GM19452 (cell line): ENCODE measurements around the gene MAT1A.
"Not testable (repeated sequence)": the region's sequence is repeated elsewhere in the genome, so short reads cannot be mapped to it uniquely, and the experiment has no call there.

Source experiments
- ATAC-seq: cut with Tn5 transposase; IDR thresholded peaks from one replicate; pipeline ENCODE4 v1.9.1; 2021; ENCODE audit not compliant: unreplicated experiment

The MAT1A gene

GRCh38 chr10:80265740-80266512 is 23.5 kb downstream of the MAT1A start:
- ATAC-seq: no peak

GRCh38 chr10:80264081-80265056 is 25.1 kb downstream of the MAT1A start:
- no peak for ATAC-seq

GRCh38 chr10:80261316-80262030 is 28.0 kb downstream of the MAT1A start:
- no peak for ATAC-seq

GRCh38 chr10:80260295-80261243 is 28.9 kb downstream of the MAT1A start:
- no peak for ATAC-seq

DNA sequence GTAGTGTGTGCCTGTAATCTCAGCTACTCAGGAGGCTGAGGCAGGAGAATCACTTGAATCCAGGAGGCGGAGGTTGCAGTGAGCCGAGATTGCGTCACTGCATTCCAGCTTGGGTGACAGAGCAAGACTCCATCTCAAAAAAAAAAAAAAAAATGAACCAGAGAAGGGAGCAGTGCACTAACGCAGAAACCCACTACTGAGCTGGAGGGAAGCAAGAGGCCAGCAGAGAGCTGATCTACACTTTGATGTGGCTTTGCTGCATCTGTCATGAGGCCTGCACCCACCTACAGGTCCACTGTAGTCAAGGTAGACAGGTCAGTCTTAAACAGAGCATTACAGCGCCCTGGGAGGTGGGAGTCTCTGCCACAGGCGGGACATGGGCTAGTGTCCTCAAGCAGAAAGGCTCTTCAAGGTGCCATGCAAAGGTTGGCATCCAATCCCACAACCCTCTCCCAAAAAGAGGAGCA is 30.0 kb downstream of the MAT1A start:
- no peak for ATAC-seq

DNA sequence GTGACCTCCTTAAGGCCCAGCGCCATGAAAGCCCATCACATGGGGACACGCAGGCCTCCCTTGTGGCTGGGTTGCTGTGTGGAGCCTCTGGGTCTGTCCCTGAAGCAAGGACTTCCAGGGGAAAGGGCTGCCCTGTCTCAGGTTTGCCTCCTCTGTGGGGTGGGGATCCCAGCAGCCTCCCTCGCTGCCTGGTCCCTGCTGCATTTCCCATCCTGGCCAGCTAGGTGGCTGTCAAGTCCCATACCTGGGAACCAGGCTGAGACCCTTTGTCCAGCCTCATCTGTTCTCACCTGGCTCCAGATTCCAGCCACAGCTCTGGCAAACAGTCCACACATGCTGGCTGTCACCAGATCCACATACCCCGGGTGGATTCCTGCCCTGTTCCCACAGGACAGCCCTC is 32.7 kb downstream of the MAT1A start:
- not testable (repeated sequence) for ATAC-seq

GRCh38 chr10:80254726-80255125 is 34.7 kb downstream of the MAT1A start:
- not testable (repeated sequence) for ATAC-seq

- ATAC-seq: peak; percentile 23
Observed at GRCh38 chr10:80253963-80254271, 35.5 kb downstream of the MAT1A start.

DNA sequence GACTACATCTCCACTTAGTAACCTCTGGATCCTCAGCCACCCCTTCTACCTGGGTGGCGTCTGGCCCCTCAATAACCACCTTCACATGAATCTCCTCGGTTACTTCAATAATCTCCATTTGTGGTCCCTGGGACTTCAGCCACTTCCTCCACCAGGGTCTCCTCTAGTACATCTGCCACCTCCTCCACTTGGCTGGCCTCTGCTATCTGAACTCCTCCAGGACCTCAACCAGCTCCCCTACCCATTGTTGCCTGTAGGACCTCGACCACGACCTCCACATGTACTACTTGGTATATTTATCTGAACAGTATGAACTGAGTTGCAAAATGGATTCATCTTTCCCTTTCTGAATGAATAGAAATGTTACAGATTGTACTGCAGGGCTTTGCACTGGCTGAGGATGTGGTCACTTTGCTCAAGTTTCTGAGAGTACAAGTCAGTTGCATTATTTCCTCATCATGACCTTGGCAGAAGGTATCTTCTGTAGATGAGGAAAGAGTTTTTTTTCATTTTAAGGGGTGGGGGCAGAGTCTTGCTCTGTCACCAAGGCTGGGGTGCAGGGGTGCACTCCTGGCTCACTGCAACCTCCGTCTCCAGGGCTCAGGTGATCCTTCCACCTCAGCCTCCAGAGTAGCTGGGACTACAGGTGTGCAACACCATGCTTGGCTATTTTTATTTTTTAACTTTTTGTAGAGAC is 36.0 kb downstream of the MAT1A start:
- ATAC-seq: peak; percentile 91

GRCh38 chr10:80252296-80252887 is 37.1 kb downstream of the MAT1A start:
- no peak for ATAC-seq

GRCh38 chr10:80251703-80252280 is 37.7 kb downstream of the MAT1A start:
- ATAC-seq: not testable (repeated sequence)

DNA sequence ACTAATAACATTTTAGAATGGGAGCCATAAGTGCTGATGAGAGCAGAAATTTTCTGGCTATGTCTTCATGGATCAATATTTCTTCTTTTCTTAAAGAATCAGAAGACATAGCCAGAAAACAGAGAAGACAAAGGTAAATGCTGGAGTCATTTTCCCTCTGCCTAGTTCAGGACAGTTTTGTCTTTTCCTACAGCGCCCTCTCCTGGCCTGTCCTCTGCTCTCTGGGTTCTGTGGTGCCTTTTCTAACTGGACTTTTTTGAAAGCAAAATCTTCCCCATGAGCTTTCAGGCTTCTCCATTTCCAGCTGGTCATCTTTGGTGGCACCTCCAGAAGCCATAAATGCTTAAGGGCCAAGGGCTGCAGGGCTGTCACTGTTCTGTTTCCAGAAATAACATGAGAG is 39.1 kb downstream of the MAT1A start:
- not testable (repeated sequence) for ATAC-seq

- not testable (repeated sequence) for ATAC-seq
Observed at GRCh38 chr10:80249906-80250305, 39.6 kb downstream of the MAT1A start.

DNA sequence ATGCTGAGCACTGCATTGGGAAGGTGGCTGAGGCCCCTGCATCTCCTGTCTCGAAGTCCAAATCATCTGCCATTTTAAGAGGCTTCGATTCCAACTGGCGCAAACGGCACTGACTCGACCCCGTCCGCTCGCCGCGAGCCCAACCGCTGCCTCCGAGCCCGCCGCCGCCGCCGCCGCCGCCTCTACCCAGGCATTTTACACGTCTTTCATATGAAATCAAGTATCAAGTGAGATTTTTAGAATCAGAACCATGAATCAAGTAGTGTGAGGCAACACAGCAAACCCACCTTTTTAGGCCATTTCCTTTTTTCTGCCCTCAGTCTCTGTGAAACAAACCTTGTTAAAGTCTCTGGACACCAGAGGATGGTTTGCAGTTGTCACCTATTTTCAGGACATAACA is 41.8 kb downstream of the MAT1A start:
- ATAC-seq: not testable (repeated sequence)

DNA sequence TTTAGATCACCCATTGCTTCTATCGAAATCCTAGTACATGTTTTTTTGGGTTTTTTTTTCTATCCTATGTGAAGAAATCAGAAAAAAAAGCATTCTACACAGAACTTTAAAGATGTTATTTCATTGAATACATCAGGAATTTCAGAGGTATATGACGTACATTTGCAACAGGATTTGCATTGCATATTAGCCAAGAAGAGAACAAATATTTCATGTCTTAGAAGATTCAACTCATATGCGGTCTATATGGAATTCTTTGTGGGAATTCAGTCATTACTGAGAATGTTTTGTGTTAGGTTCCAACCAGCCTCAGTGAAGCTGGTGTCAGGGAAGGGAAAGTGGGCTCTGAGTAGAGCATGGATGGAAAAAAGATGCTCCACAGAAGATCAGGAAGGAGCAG is 45.1 kb downstream of the MAT1A start:
- ATAC-seq: not testable (repeated sequence)

GRCh38 chr10:80242341-80242740 is 47.1 kb downstream of the MAT1A start:
- ATAC-seq: not testable (repeated sequence)

- not testable (repeated sequence) for ATAC-seq
Observed at GRCh38 chr10:80236457-80236856, 53.0 kb downstream of the MAT1A start.

DNA sequence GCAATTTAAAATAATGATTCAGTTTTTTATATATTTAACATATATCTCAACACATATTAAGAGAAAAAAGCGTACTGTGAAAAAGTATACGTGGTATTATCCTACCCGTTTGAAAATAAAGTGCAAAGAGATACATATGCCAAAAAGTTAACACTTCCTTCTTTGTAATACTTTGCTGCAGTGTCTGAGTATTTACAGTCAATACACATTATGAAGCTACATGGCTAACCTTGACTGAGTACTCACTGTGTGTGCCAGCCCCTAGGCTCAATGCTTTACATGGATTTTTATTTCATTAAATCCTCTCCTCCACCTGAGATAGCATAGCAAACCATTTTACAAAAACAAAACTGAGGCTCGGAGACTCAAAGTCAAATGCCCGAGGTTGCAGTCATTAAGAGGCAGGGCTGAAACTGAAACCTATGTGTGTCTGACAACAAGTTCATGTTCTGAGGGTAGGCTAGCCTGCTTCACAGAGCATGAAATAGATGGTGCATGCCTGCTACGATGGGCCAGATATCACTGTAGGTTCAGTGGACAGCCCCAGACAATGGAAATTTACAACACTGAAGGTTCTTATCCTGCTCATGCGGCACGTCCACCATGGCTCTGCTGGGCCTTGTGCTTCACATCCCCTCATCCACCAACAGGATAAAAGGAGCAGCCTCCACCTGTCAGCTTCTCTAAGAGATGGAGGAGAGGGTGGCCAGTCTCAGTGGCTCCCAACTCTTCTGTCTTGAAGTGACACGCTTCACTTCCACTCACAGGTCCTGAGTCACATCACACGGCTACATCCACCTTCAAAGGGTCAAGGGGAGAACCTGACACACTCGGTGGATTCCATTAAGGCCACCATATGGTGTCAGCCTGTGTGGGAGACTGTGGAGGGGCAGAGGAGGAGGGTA is 54.9 kb downstream of the MAT1A start:
- peak; percentile 100 for ATAC-seq
